ENCODE data around the gene COX7A2L. TPM values are rescaled to one million over a fixed set of nuclear protein-coding genes. Genes with fewer than 3 reads are reported as not detected.
"Not testable (repeated sequence)": the region's sequence is repeated elsewhere in the genome, so short reads cannot be mapped to it uniquely, and the experiment has no call there.

The COX7A2L gene
- total RNA-seq, 1 experiment from 2014 or later: 99.5 TPM

GRCh38 chr2:42346856-42347255, 14.2 kb downstream of the COX7A2L start:
- H3K4me1 Mint-ChIP-seq: peaks cover 12% of the 10 kb centered on the region
- H3K27ac Mint-ChIP-seq; ATAC-seq; H3K4me3 Mint-ChIP-seq; H3K9me3 Mint-ChIP-seq; H3K27me3 Mint-ChIP-seq (ENCODE audit: low read depth); DNase-seq (ENCODE audit: low spot score); POLR2A ChIA-PET: not testable (repeated sequence)
- 0 out of 2 replicates have a peak, but pooled peaks have one; percentile 25 for TF ChIP-seq GABPB1 (CRISPR knock-in tag; IDR thresholded peaks at IDR 0.05)
- CTCF ChIA-PET: interaction anchor here (0.7 to 1.1 kb wide), 2 partner anchors 18 to 165 kb away, joined by 3 to 6 read pairs; no protein-coding TSS in a partner anchor
- H3K36me3 Mint-ChIP-seq: peaks cover 42% of the 10 kb centered on the region

GRCh38 chr2:42345986-42346385, 15.0 kb downstream of the COX7A2L start:
- TF ChIP-seq ETV6 (CRISPR knock-in tag; IDR thresholded peaks at IDR 0.05): no peak
- TF ChIP-seq CDX4 (CRISPR knock-in tag; IDR thresholded peaks at IDR 0.05; ENCODE audit: borderline replicate concordance): no peak
- no peak for TF ChIP-seq NR3C1 (CRISPR knock-in tag; conservative IDR thresholded peaks at IDR 0.05; ENCODE audit: low read depth)
- TF ChIP-seq RORB (CRISPR knock-in tag; IDR thresholded peaks at IDR 0.05): no peak
- no peak for TF ChIP-seq NR1H2 (CRISPR knock-in tag; IDR thresholded peaks at IDR 0.05)
- no peak for TF ChIP-seq AR (CRISPR knock-in tag; IDR thresholded peaks at IDR 0.05)
- no peak for TF ChIP-seq ZNF219 (CRISPR knock-in tag; IDR thresholded peaks at IDR 0.05; ENCODE audit: borderline replicate concordance)
- no peak for TF ChIP-seq E2F1 (CRISPR knock-in tag; IDR thresholded peaks at IDR 0.05)
- TF ChIP-seq ZNF425 (CRISPR knock-in tag; conservative IDR thresholded peaks at IDR 0.05): no peak
- no peak for TF ChIP-seq EMX1 (CRISPR knock-in tag; IDR thresholded peaks at IDR 0.05)
- TF ChIP-seq GRHL2 (CRISPR knock-in tag; IDR thresholded peaks at IDR 0.05; ENCODE audit: insufficient replicate concordance, severe bottlenecking): no peak
- no peak for TF ChIP-seq ATF3 (CRISPR knock-in tag; conservative IDR thresholded peaks at IDR 0.05)
- TF ChIP-seq HMGXB4 (CRISPR knock-in tag; IDR thresholded peaks at IDR 0.05): no peak
- TF ChIP-seq ZBTB43 (CRISPR knock-in tag; IDR thresholded peaks at IDR 0.05): no peak
- TF ChIP-seq ZNF138 (CRISPR knock-in tag; conservative IDR thresholded peaks at IDR 0.05): no peak
- TF ChIP-seq E2F5 (CRISPR knock-in tag; IDR thresholded peaks at IDR 0.05): no peak
- TF ChIP-seq SOX15 (CRISPR knock-in tag; IDR thresholded peaks at IDR 0.05): no peak
- TF ChIP-seq ATF2 (CRISPR knock-in tag; IDR thresholded peaks at IDR 0.05; ENCODE audit: borderline replicate concordance, low read depth): no peak
- CTCF ChIA-PET: no interaction called here
- POLR2A ChIA-PET: no interaction called here
- H3K9me3 Mint-ChIP-seq: no peaks in the 10 kb centered on the region
- H3K4me3 Mint-ChIP-seq: no peak overlapping the region
- H3K27me3 Mint-ChIP-seq (ENCODE audit: low read depth): no peaks in the 10 kb centered on the region
- H3K27ac Mint-ChIP-seq: peak overlapping the region; percentile 42; the same call in 1 of the 2 replicates
- ATAC-seq (no peak), DNase-seq (ENCODE audit: low spot score) (no peak)
- H3K4me1 Mint-ChIP-seq: peaks cover 12% of the 10 kb centered on the region
- H3K36me3 Mint-ChIP-seq: peaks cover 40% of the 10 kb centered on the region

Measured in WTC11 (cell line).